H1 (cell line): ENCODE measurements around the gene TCAF1. TPM values are rescaled to one million over a fixed set of nuclear protein-coding genes. Genes with fewer than 3 reads are reported as not detected.
A peak's percentile ranks its signal among the peaks of the same experiment; 100 is the strongest.

Experiments
- CEBPB ChIP-seq: IDR thresholded peaks from 2 replicates; pipeline ENCODE4 v1.6.1; 2012; ENCODE audit warnings: low read depth, low read length
- NANOG ChIP-seq: IDR thresholded peaks from 2 replicates; pipeline ENCODE4 v1.6.1; 2011; ENCODE audit warnings: low read length, low read depth, mild to moderate bottlenecking, inconsistent platforms; ENCODE audit not compliant: insufficient read depth, poor library complexity, severe bottlenecking
- PHF8 ChIP-seq: fragments of 200-600 bp; sonication (generic); conservative IDR thresholded peaks from 2 replicates; pipeline ENCODE4 v1.7.1; 2012; ENCODE audit warnings: low read depth, mild to moderate bottlenecking, inconsistent platforms, low read length, moderate library complexity
- RAD21 ChIP-seq, 2 experiments: IDR thresholded peaks in 1 of 2; conservative IDR thresholded peaks in 1 of 2; 2 replicates each; pipeline ENCODE4 v1.6.1; 2011; ENCODE audit warnings: low read depth in 2 of 2, low read length in 2 of 2, improper control_type of control experiment in 1 of 2, inconsistent platforms in 1 of 2, mild to moderate bottlenecking in 1 of 2, moderate library complexity in 1 of 2
- RBBP5 ChIP-seq: IDR thresholded peaks from 2 replicates; pipeline ENCODE4 v1.7.1; 2012; ENCODE audit warnings: low read depth, mild to moderate bottlenecking, inconsistent platforms, low read length, moderate library complexity, borderline replicate concordance
- SIX5 ChIP-seq: IDR thresholded peaks from 2 replicates; pipeline ENCODE4 v1.6.1; 2011; ENCODE audit warnings: mild to moderate bottlenecking, low read depth, low read length
- SRF ChIP-seq: IDR thresholded peaks from 2 replicates; pipeline ENCODE4 v1.6.1; 2011; ENCODE audit warnings: mild to moderate bottlenecking, low read depth, low read length, moderate library complexity
- YY1 ChIP-seq: IDR thresholded peaks from 2 replicates; pipeline ENCODE4 v1.6.1; 2011; ENCODE audit warnings: low read depth, mild to moderate bottlenecking, low read length
- polyA plus RNA-seq, 7 experiments: library from polyadenylated mRNA; depleted of rRNA in 3 of 7; stranded (reverse) in 5 of 7; unstranded in 2 of 7; fragments of >200 nt in 5 of 7; fragments of 200-250 nt in 2 of 7; gene quantifications; 1 replicate in 5 of 7; 2 replicates in 1 of 7; 4 replicates in 1 of 7; pipeline versions ENCODE4 v1.2.1 to v1.2.3, GENCODE V29; 2011 to 2013; ENCODE audit warnings: missing spikeins in 2 of 7, mixed read lengths in 2 of 7
- total RNA-seq: library from RNA; stranded (reverse); fragmentation: NEBNext Ultra II Directional; extraction: Animal tissue kit (Norgen Biotek cat#: 25700); gene quantifications from 2 replicates; pipeline ENCODE4 v1.2.1, GENCODE V29; 2021
- TF ChIP-seq, protein P1 (sequence below): fragments of 300-600 bp; sonication (generic); IDR thresholded peaks from 2 replicates; pipeline ENCODE4 v1.7.1; 2012; ENCODE audit warnings: low read length, moderate library complexity, mild to moderate bottlenecking, inconsistent platforms; ENCODE audit not compliant: insufficient replicate concordance

Gene TCAF1
- total and polyA plus RNA-seq, 2 of the 8 experiments (the other 6 are each of a cell fraction or from before 2014, with no cell fraction given), result 9.6 to 28.0 TPM

GRCh38 chr7:143901668-143902331 is at the start of gene TCAF1 (continued):
- TF ChIP-seq, protein P1, sequence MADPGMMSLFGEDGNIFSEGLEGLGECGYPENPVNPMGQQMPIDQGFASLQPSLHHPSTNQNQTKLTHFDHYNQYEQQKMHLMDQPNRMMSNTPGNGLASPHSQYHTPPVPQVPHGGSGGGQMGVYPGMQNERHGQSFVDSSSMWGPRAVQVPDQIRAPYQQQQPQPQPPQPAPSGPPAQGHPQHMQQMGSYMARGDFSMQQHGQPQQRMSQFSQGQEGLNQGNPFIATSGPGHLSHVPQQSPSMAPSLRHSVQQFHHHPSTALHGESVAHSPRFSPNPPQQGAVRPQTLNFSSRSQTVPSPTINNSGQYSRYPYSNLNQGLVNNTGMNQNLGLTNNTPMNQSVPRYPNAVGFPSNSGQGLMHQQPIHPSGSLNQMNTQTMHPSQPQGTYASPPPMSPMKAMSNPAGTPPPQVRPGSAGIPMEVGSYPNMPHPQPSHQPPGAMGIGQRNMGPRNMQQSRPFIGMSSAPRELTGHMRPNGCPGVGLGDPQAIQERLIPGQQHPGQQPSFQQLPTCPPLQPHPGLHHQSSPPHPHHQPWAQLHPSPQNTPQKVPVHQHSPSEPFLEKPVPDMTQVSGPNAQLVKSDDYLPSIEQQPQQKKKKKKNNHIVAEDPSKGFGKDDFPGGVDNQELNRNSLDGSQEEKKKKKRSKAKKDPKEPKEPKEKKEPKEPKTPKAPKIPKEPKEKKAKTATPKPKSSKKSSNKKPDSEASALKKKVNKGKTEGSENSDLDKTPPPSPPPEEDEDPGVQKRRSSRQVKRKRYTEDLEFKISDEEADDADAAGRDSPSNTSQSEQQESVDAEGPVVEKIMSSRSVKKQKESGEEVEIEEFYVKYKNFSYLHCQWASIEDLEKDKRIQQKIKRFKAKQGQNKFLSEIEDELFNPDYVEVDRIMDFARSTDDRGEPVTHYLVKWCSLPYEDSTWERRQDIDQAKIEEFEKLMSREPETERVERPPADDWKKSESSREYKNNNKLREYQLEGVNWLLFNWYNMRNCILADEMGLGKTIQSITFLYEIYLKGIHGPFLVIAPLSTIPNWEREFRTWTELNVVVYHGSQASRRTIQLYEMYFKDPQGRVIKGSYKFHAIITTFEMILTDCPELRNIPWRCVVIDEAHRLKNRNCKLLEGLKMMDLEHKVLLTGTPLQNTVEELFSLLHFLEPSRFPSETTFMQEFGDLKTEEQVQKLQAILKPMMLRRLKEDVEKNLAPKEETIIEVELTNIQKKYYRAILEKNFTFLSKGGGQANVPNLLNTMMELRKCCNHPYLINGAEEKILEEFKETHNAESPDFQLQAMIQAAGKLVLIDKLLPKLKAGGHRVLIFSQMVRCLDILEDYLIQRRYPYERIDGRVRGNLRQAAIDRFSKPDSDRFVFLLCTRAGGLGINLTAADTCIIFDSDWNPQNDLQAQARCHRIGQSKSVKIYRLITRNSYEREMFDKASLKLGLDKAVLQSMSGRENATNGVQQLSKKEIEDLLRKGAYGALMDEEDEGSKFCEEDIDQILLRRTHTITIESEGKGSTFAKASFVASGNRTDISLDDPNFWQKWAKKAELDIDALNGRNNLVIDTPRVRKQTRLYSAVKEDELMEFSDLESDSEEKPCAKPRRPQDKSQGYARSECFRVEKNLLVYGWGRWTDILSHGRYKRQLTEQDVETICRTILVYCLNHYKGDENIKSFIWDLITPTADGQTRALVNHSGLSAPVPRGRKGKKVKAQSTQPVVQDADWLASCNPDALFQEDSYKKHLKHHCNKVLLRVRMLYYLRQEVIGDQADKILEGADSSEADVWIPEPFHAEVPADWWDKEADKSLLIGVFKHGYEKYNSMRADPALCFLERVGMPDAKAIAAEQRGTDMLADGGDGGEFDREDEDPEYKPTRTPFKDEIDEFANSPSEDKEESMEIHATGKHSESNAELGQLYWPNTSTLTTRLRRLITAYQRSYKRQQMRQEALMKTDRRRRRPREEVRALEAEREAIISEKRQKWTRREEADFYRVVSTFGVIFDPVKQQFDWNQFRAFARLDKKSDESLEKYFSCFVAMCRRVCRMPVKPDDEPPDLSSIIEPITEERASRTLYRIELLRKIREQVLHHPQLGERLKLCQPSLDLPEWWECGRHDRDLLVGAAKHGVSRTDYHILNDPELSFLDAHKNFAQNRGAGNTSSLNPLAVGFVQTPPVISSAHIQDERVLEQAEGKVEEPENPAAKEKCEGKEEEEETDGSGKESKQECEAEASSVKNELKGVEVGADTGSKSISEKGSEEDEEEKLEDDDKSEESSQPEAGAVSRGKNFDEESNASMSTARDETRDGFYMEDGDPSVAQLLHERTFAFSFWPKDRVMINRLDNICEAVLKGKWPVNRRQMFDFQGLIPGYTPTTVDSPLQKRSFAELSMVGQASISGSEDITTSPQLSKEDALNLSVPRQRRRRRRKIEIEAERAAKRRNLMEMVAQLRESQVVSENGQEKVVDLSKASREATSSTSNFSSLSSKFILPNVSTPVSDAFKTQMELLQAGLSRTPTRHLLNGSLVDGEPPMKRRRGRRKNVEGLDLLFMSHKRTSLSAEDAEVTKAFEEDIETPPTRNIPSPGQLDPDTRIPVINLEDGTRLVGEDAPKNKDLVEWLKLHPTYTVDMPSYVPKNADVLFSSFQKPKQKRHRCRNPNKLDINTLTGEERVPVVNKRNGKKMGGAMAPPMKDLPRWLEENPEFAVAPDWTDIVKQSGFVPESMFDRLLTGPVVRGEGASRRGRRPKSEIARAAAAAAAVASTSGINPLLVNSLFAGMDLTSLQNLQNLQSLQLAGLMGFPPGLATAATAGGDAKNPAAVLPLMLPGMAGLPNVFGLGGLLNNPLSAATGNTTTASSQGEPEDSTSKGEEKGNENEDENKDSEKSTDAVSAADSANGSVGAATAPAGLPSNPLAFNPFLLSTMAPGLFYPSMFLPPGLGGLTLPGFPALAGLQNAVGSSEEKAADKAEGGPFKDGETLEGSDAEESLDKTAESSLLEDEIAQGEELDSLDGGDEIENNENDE, result no peak
- TF ChIP-seq NANOG (no peak), YY1 (no peak), SRF (no peak), RBBP5 (peak; percentile 86; the same call in 1 of the 2 replicates), SIX5 (no peak), CEBPB (no peak), RAD21 (IDR thresholded peaks at IDR 0.05 in 1 of 2, conservative IDR thresholded peaks at IDR 0.05 in 1 of 2; ENCODE audit: low read depth in 2 of 2, low read length in 2 of 2) (no peak; a peak in 1 of 4 replicates), PHF8 (peak; percentile 87)
